GM08714 (cell line): ENCODE results near the gene RGPD4.
"Not testable (repeated sequence)": the region's sequence is repeated elsewhere in the genome, so short reads cannot be mapped to it uniquely, and the experiment has no call there.

ENCODE experiments used
- H3K4me3 ChIP-seq: fragments of 200-500 bp; sonication (Bioruptor generic); 2 replicates; pipeline ENCODE4 v1.5.1; 2014; ENCODE audit warnings: mild to moderate bottlenecking, low read length, inconsistent platforms
- ZNF274 ChIP-seq: IDR thresholded peaks from 2 replicates; pipeline ENCODE4 v1.6.1; 2012; ENCODE audit warnings: mild to moderate bottlenecking, low read depth, low read length

The RGPD4 gene

GRCh38 chr2:107826749-107827148 lies at the start of gene RGPD4:
Gene RGPD4 (plus strand): TSS chr2:107826892. CDS start chr2:107827014, 122 bp downstream.
- H3K4me3 ChIP-seq: not testable (repeated sequence)

- no peak for TF ChIP-seq ZNF274
- H3K4me3 ChIP-seq: no peak overlapping the region
These were observed 48.7 kb upstream of the RGPD4 start for GRCh38 chr2:107777974-107778373.

- no peak overlapping the region for H3K4me3 ChIP-seq
- TF ChIP-seq ZNF274: no peak
These were observed 40.9 kb upstream of the RGPD4 start for GRCh38 chr2:107785756-107786155.

- TF ChIP-seq ZNF274: no peak
These were observed 35.9 kb upstream of the RGPD4 start for GRCh38 chr2:107790837-107791236.

GRCh38 chr2:107801498-107801897 lies 25.2 kb upstream of the RGPD4 start:
- no peak overlapping the region for H3K4me3 ChIP-seq
- TF ChIP-seq ZNF274: no peak

More at GRCh38 chr2:107790837-107791236, 35.9 kb upstream of the RGPD4 start:
- H3K4me3 ChIP-seq: no peak overlapping the region

GRCh38 chr2:107804608-107805498 lies 21.8 kb upstream of the RGPD4 start:
- H3K4me3 ChIP-seq: no peak overlapping the region
- no peak for TF ChIP-seq ZNF274

- no peak overlapping the region for H3K4me3 ChIP-seq
- TF ChIP-seq ZNF274: no peak
These were observed 19.8 kb upstream of the RGPD4 start for GRCh38 chr2:107806901-107807300.

- TF ChIP-seq ZNF274: no peak
- H3K4me3 ChIP-seq: no peak overlapping the region
These were observed 18.7 kb upstream of the RGPD4 start for GRCh38 chr2:107807988-107808387.

GRCh38 chr2:107808959-107809358 lies 17.7 kb upstream of the RGPD4 start:
- no peak overlapping the region for H3K4me3 ChIP-seq
- no peak for TF ChIP-seq ZNF274

- no peak for TF ChIP-seq ZNF274
- no peak overlapping the region for H3K4me3 ChIP-seq
These were observed 16.9 kb upstream of the RGPD4 start for GRCh38 chr2:107809835-107810234.

GRCh38 chr2:107810734-107811133 lies 16.0 kb upstream of the RGPD4 start:
- TF ChIP-seq ZNF274: no peak
- H3K4me3 ChIP-seq: no peak overlapping the region

GRCh38 chr2:107811411-107811810 lies 15.3 kb upstream of the RGPD4 start:
- no peak for TF ChIP-seq ZNF274
- no peak overlapping the region for H3K4me3 ChIP-seq

- no peak overlapping the region for H3K4me3 ChIP-seq
- TF ChIP-seq ZNF274: no peak
These were observed 14.7 kb upstream of the RGPD4 start for GRCh38 chr2:107812006-107812405.

GRCh38 chr2:107817378-107817777 lies 9.3 kb upstream of the RGPD4 start:
- no peak overlapping the region for H3K4me3 ChIP-seq
- no peak for TF ChIP-seq ZNF274

GRCh38 chr2:107822302-107822701 lies 4.4 kb upstream of the RGPD4 start:
- no peak for TF ChIP-seq ZNF274
- H3K4me3 ChIP-seq: no peak overlapping the region

GRCh38 chr2:107824451-107825205 lies 2.1 kb upstream of the RGPD4 start:
- H3K4me3 ChIP-seq: no peak overlapping the region
- TF ChIP-seq ZNF274: no peak
